GM12878 (cell line): ENCODE results near the gene ZSWIM2. TPM values are rescaled to one million over a fixed set of nuclear protein-coding genes. Genes with fewer than 3 reads are reported as not detected.

Source experiments
- ATAC-seq: fragments of 200-7000 bp; cut with Tn5 transposase; 3 replicates; pipeline ENCODE4 v1.9.1; 2020; ENCODE audit warnings: mild to moderate bottlenecking, moderate library complexity
- BruUV-seq: library from RNA; stranded (reverse); fragments of 400-500 nt; replicated peaks from 2 replicates; lab custom pipeline; 2021; lab: Mats Ljungman, UMichigan
- CTCF ChIA-PET: fragments of 300-600 bp; sonication (Branson Sonifier 250); formaldehyde crosslinking; extraction: SDS; loops from one replicate; lab custom pipeline; 2021; ENCODE audit warnings: inconsistent platforms; lab: Yijun Ruan, JAX
- POLR2A ChIA-PET: fragments of 350-600 bp; formaldehyde crosslinking; extraction: SDS; loops from one replicate; lab custom pipeline; 2021; ENCODE audit warnings: inconsistent platforms; lab: Charles Lee
- RAD21 ChIA-PET: fragments of 300-600 bp; sonication (Branson Sonifier 250); formaldehyde crosslinking; loops from one replicate; lab custom pipeline; 2023; ENCODE audit warnings: antibody characterized with exemption; ENCODE audit not compliant: unreplicated experiment; lab: Charles Lee
- SMC1A ChIA-PET: fragments of 300-600 bp; sonication (Branson Sonifier 250); formaldehyde crosslinking; loops from one replicate; lab custom pipeline; 2023; ENCODE audit not compliant: unreplicated experiment, uncharacterized antibody; lab: Charles Lee
- DNase-seq: peaks from one replicate; pipeline ENCODE4 v3.0.0-alpha.2; 2011; ENCODE audit warnings: low read depth, low spot score
- FAIRE-seq: peaks from 3 replicates; lab custom pipeline; 2011; peaks lifted over from hg19 to GRCh38; lab: Jason Lieb, UNC
- H2AFZ ChIP-seq: 2 replicates; pipeline ENCODE4 v1.6.0; 2011; ENCODE audit warnings: low read depth, low read length, control low read depth; ENCODE audit not compliant: control insufficient read depth
- H3K27ac ChIP-seq: 2 replicates; pipeline ENCODE4 v1.5.1; 2011; ENCODE audit warnings: control low read depth; ENCODE audit not compliant: control insufficient read depth, insufficient read depth
- H3K27me3 ChIP-seq, 2 experiments: replicated peaks in 1 of 2; 2 replicates each; pipeline versions ENCODE4 v1.6.0 to v1.6.1; 2011; ENCODE audit warnings: low read length in 1 of 2; ENCODE audit not compliant: control insufficient read depth in 2 of 2, insufficient read depth in 2 of 2
- H3K36me3 ChIP-seq, 2 experiments: 2 replicates each; pipeline ENCODE4 v1.5.1; 2011; ENCODE audit warnings: low read length in 1 of 2; ENCODE audit not compliant: control insufficient read depth in 2 of 2, insufficient read depth in 2 of 2
- H3K4me1 ChIP-seq: 2 replicates; pipeline ENCODE4 v1.6.1; 2011; ENCODE audit warnings: mild to moderate bottlenecking, low read length, moderate library complexity, mixed read lengths; ENCODE audit not compliant: control insufficient read depth, insufficient read depth
- H3K4me2 ChIP-seq: 2 replicates; pipeline ENCODE4 v1.6.0; 2011; ENCODE audit warnings: control low read depth; ENCODE audit not compliant: control insufficient read depth, insufficient read depth
- H3K4me3 ChIP-seq: fragments of 200-600 bp; sonication (generic); 2 replicates; pipeline ENCODE4 v1.5.1; 2016
- H3K79me2 ChIP-seq: 2 replicates; pipeline ENCODE4 v1.6.0; 2011; ENCODE audit warnings: low read length; ENCODE audit not compliant: control insufficient read depth, insufficient read depth
- H3K9ac ChIP-seq: 2 replicates; pipeline ENCODE4 v1.8.0; 2011; ENCODE audit warnings: low read length, control low read depth, mixed read lengths; ENCODE audit not compliant: control insufficient read depth, insufficient read depth
- H3K9me3 ChIP-seq: replicated peaks from 3 replicates; pipeline ENCODE4 v1.5.1; 2011; ENCODE audit warnings: mild to moderate bottlenecking, low read length; ENCODE audit not compliant: control insufficient read depth, insufficient read depth
- H4K20me1 ChIP-seq: 2 replicates; pipeline ENCODE4 v1.6.0; 2011; ENCODE audit not compliant: control insufficient read depth, insufficient read depth
- DPF2 ChIP-seq: fragments of 450-650 bp; IDR thresholded peaks from 2 replicates; pipeline ENCODE4 v1.6.1; 2017; ENCODE audit warnings: mild to moderate bottlenecking
- E4F1 ChIP-seq: fragments of 450-650 bp; IDR thresholded peaks from 2 replicates; pipeline ENCODE4 v1.6.1; 2018; ENCODE audit warnings: borderline replicate concordance, mild to moderate bottlenecking; ENCODE audit not compliant: partially characterized antibody
- FOXM1 ChIP-seq: IDR thresholded peaks from 2 replicates; pipeline ENCODE4 v1.6.1; 2012; ENCODE audit warnings: low read depth, mild to moderate bottlenecking, inconsistent platforms, low read length, moderate library complexity
- HCFC1 ChIP-seq: fragments of 150-350 bp; IDR thresholded peaks from 2 replicates; pipeline ENCODE4 v1.6.1; 2014; ENCODE audit warnings: low read length
- HDAC6 ChIP-seq: fragments of 200-600 bp; sonication (generic); IDR thresholded peaks from one replicate; pipeline ENCODE4 v1.8.0; 2017; ENCODE audit warnings: antibody characterized with exemption; ENCODE audit not compliant: unreplicated experiment
- IRF4 ChIP-seq: IDR thresholded peaks from 2 replicates; pipeline ENCODE4 v1.6.1; 2011; ENCODE audit warnings: low read depth, low read length
- MYB ChIP-seq: fragments of 150-350 bp; IDR thresholded peaks from 2 replicates; pipeline ENCODE4 v1.6.1; 2014; ENCODE audit warnings: mild to moderate bottlenecking, low read depth, low read length, borderline replicate concordance
- NR2C1 ChIP-seq: fragments of 450-650 bp; IDR thresholded peaks from 2 replicates; pipeline ENCODE4 v1.6.1; 2017; ENCODE audit warnings: antibody characterized with exemption, mild to moderate bottlenecking, moderate library complexity
- NR2F1 ChIP-seq: fragments of 450-650 bp; conservative IDR thresholded peaks from 2 replicates; pipeline ENCODE4 v1.6.1; 2017; ENCODE audit warnings: mild to moderate bottlenecking
- PAX5 ChIP-seq: IDR thresholded peaks from 2 replicates; pipeline ENCODE4 v1.6.1; 2011; ENCODE audit warnings: low read depth, low read length, borderline replicate concordance
- POLR2AphosphoS2 ChIP-seq: IDR thresholded peaks from 2 replicates; pipeline ENCODE4 v1.6.1; 2011; ENCODE audit warnings: low read depth, mild to moderate bottlenecking, low read length, improper control_type of control experiment, moderate library complexity
- USF1 ChIP-seq: IDR thresholded peaks from 2 replicates; pipeline ENCODE4 v1.6.1; 2011; ENCODE audit warnings: borderline replicate concordance, low read depth, mild to moderate bottlenecking, moderate library complexity, mixed read lengths, low read length; ENCODE audit not compliant: insufficient read depth; ENCODE audit errors: extremely low read length
- ZBTB33 ChIP-seq: fragments of 450-650 bp; IDR thresholded peaks from 2 replicates; pipeline ENCODE4 v1.6.1; 2017; ENCODE audit warnings: mild to moderate bottlenecking
- ZNF384 ChIP-seq: IDR thresholded peaks from 2 replicates; pipeline ENCODE4 v1.6.1; 2012; ENCODE audit warnings: low read depth, mild to moderate bottlenecking, low read length, improper control_type of control experiment, borderline replicate concordance
- ZSCAN29 ChIP-seq: fragments of 450-650 bp; IDR thresholded peaks from 2 replicates; pipeline ENCODE4 v1.6.1; 2017; ENCODE audit warnings: mild to moderate bottlenecking, moderate library complexity
- ZZZ3 ChIP-seq: IDR thresholded peaks from 2 replicates; pipeline ENCODE4 v1.6.1; 2011; ENCODE audit warnings: low read depth; ENCODE audit not compliant: control insufficient read depth, insufficient read length
- WGBS: methylation state at CpG from one replicate; pipeline ENCODE4 v1.1.6; 2016; ENCODE audit warnings: low lambda C conversion rate; ENCODE audit not compliant: insufficient replicate concordance, insufficient coverage; ENCODE audit errors: missing lambda C conversion rate; 5-methylcytosine and 5-hydroxymethylcytosine counted together
- in situ Hi-C: fragments of 300-500 bp; cut with MboI; formaldehyde crosslinking; loops from 9 replicates; pipeline ENCODE4 v1.14.3; 2018; ENCODE audit warnings: mixed read lengths
- intact Hi-C: fragments of 100-400 bp; cut with micrococcal nuclease; formaldehyde crosslinking; loops from one replicate; pipeline ENCODE4 v1.14.2; 2022; ENCODE audit not compliant: unreplicated experiment
- polyA plus RNA-seq, 11 experiments: library from polyadenylated mRNA; depleted of rRNA in 4 of 11; unstranded in 6 of 11; stranded (reverse) in 5 of 11; fragments of >200 nt; fragmentation: Nextera tagmentation in 4 of 11; fragmentation: Illumina TruSeq in 1 of 11; extraction: Ambion mirVana in 4 of 11; extraction: Trizol in 1 of 11; gene quantifications; 1 replicate in 1 of 11; 2 replicates in 10 of 11; pipeline versions ENCODE4 v1.2.1 to v1.2.3, GENCODE V29; 2011 to 2016; ENCODE audit warnings: inconsistent platforms in 2 of 11, missing spikeins in 2 of 11, low read depth in 1 of 11
- total RNA-seq, 4 experiments: library from RNA; depleted of rRNA in 3 of 4; stranded (reverse); fragments of >200 nt in 3 of 4; fragmentation: Illumina TruSeq in 1 of 4; extraction: Trizol in 1 of 4; gene quantifications; 2 replicates each; pipeline versions ENCODE4 v1.2.1 to v1.2.3, GENCODE V29; 2013 to 2021

Gene ZSWIM2
- total and polyA plus RNA-seq, 10 of the 15 experiments (the other 5 are each of a cell fraction or from before 2014, with no cell fraction given) = not detected

- Histone ChIP-seq H3K27me3 (no peaks in the 10 kb centered on the region), H3K79me2 (no peaks in the 10 kb centered on the region), H3K4me3 (no peak overlapping the region), H3K9ac (no peak overlapping the region), H3K4me2 (no peak overlapping the region), H3K9me3 (no peaks in the 10 kb centered on the region), H4K20me1 (no peaks in the 10 kb centered on the region), H3K27ac (no peak overlapping the region), H3K36me3 (no peaks in the 10 kb centered on the region), H3K4me1 (no peaks in the 10 kb centered on the region), H2AFZ (no peak overlapping the region)
- CTCF ChIA-PET = interaction anchor here (1.2 to 1.7 kb wide), 3 partner anchors 9 to 32 kb away, joined by 4 to 5 read pairs (median 5); no protein-coding TSS in a partner anchor
- in situ Hi-C loops = no loop called here
- DNase-seq (no peak), FAIRE-seq (no peak), ATAC-seq (no peak)
- RAD21 ChIA-PET = interaction anchor here (1.2 to 1.3 kb wide), 2 partner anchors 9 to 32 kb away, joined by 5 to 6 read pairs; no protein-coding TSS in a partner anchor
- 63% methylated on average over 5 of the region's 5 CpGs for WGBS
- POLR2A ChIA-PET = no interaction called here
- TF ChIP-seq DPF2 = no peak
- no peak for TF ChIP-seq ZSCAN29
- no peak for TF ChIP-seq PAX5
- TF ChIP-seq ZZZ3 = no peak
- no peak for TF ChIP-seq HCFC1
- no peak for TF ChIP-seq IRF4
- no peak for TF ChIP-seq USF1
- TF ChIP-seq MYB = no peak
- no peak for TF ChIP-seq ZNF384
- TF ChIP-seq E4F1 = no peak
- TF ChIP-seq NR2C1 = no peak
- no peak for TF ChIP-seq POLR2AphosphoS2
- TF ChIP-seq ZBTB33 = no peak
- TF ChIP-seq HDAC6 = no peak
- TF ChIP-seq NR2F1 = no peak
- TF ChIP-seq FOXM1 = no peak
- SMC1A ChIA-PET = interaction anchor here (0.5 to 1.7 kb wide), 9 partner anchors 9 to 554 kb away, joined by 3 to 12 read pairs (median 3); partner anchors contain the start of gene CALCRL
- intact Hi-C loops = no loop called here
- no TSS peak for BruUV-seq
Measured at GRCh38 chr2:186894478-186894877, 45.5 kb upstream of the ZSWIM2 start.
